ENCODE results near the gene PIGM.

Gene PIGM

DNA sequence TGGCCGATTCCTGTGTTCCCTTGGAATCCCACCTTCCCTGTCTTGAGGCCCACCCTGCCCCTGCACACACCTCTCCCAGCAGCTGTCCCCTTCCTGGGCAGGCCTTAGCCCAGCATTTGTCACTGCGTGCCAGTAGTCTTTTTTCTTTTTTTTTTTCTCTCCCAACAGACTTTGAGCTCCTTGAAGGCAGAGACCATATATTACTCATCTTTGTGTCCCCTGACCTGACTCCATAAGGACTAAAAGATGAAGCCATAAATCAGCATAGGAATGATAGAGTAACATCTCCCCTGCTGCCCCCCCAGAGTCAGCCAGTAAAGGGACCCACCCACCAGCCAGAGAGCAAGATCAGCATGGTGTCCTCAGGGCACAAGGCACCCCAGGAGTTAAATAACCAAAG lies 27.4 kb downstream of the PIGM start:
- no peak for DNase-seq (ENCODE audit: low spot score in 2 of 2)
- no peaks in the 10 kb centered on the region for H3K9me3 ChIP-seq
- in situ Hi-C loops (cut with MboI; ENCODE audit: low sequenced_read_pairs), result loop anchor here (25.0 kb wide), 1 partner anchor 867 kb away; no protein-coding TSS in a partner anchor
- H3K4me1 ChIP-seq, result peaks cover 4% of the 10 kb centered on the region
- H3K27me3 ChIP-seq (ENCODE audit: low read depth), result peaks cover 7% of the 10 kb centered on the region
- H3K36me3 ChIP-seq (replicated peaks), result no peaks in the 10 kb centered on the region
- no peak overlapping the region for H3K4me3 ChIP-seq

DNA sequence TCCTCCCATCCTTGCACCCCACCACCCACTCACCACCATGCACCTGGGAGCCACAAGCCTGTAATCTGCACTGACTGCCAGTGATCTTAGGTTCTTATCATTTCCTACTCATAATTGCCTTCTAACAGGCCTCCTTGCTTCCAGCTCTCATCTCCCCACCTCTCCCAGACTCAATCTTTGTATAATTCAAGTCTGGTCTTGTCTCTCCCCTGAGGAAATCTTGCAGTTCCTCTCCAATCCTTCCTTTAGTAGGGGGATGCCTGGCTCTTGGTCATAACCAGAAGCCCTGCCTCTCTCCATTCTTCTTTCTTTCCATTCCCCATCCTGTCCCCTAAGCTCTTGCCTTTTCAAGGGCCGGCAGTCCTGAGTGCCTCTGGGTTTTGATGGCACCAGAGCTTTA lies 27.8 kb downstream of the PIGM start:
- Histone ChIP-seq H3K27me3 (ENCODE audit: low read depth) (peaks cover 7% of the 10 kb centered on the region), H3K4me1 (no peaks in the 10 kb centered on the region; the same call in 1 of the 2 replicates), H3K9me3 (no peaks in the 10 kb centered on the region), H3K36me3 (replicated peaks) (no peaks in the 10 kb centered on the region), H3K4me3 (no peak overlapping the region)
- no peak for DNase-seq (ENCODE audit: low spot score in 2 of 2)
- in situ Hi-C loops (cut with MboI; ENCODE audit: low sequenced_read_pairs), result loop anchor here (25.0 kb wide), 1 partner anchor 867 kb away; no protein-coding TSS in a partner anchor

DNA sequence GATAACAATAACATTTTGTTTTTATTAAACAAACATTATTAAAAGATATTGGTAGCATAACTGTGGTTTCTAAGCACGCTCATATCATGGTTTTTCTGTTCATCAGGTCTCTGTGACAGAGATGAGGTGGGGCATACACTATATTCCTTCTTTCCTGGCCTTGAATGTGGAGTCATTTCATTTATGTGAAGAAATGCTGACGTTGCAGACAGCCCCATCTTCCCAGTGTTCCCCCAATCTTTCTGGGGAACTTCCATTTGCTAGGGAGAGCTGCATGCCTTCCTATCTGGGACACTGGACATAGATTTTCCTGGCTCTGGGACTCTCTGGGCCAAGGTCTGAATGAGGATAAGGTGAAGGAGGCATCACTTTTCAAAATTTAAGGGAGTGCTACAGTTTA lies 30.4 kb downstream of the PIGM start:
- no peaks in the 10 kb centered on the region for H3K36me3 ChIP-seq (replicated peaks)
- in situ Hi-C loops (cut with MboI; ENCODE audit: low sequenced_read_pairs), result loop anchor here (25.0 kb wide), 1 partner anchor 864 kb away; no protein-coding TSS in a partner anchor
- no peaks in the 10 kb centered on the region for H3K4me1 ChIP-seq
- no peak for DNase-seq (ENCODE audit: low spot score in 2 of 2)
- H3K4me3 ChIP-seq, result no peak overlapping the region
- peaks cover 7% of the 10 kb centered on the region for H3K27me3 ChIP-seq (ENCODE audit: low read depth)
- H3K9me3 ChIP-seq, result no peaks in the 10 kb centered on the region

DNA sequence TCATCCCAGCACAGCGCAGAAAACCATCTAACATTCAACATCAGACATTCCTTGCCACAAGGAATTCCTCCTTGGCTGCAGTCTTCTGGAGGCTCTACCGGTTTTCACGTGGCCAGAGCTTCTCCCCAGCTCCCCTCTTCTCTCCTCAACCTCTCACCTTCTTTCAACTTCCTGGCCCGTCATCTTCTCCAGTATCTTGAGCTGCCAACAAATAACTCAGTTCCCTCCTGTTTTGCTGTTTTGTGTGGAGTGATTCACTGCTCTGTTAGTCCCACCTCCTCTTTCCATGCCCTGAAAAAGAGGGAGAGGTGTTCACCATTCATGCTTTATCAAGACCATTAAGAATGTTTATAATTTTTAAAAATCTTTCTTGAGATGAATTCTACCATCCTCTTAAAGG lies 32.6 kb downstream of the PIGM start:
- Histone ChIP-seq H3K36me3 (replicated peaks) (no peaks in the 10 kb centered on the region), H3K4me3 (no peak overlapping the region), H3K4me1 (no peaks in the 10 kb centered on the region), H3K27me3 (ENCODE audit: low read depth) (peaks cover 10% of the 10 kb centered on the region), H3K9me3 (no peaks in the 10 kb centered on the region)
- in situ Hi-C loops (cut with MboI; ENCODE audit: low sequenced_read_pairs), result no loop called here
- DNase-seq (ENCODE audit: low spot score in 2 of 2), result no peak

DNA sequence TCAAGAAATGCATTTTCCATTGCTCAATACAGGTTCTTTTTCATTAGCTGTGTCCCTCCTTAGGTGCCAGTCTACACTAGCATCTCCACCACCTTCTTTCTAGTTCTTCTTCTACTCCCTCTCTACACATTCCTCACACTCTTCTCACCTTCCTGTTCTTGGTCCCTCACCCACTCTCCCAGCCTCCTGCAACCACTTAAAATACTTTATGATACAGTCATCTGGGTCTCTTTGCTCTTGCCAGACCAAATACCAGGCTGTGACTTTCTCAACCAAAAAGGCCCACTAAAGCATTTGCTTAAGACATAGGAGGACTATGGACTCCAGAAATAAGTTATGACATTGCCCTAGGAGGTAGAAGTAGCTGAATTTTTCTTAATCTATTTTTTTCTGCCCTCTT lies 35.1 kb downstream of the PIGM start:
- in situ Hi-C loops (cut with MboI; ENCODE audit: low sequenced_read_pairs), result no loop called here
- Histone ChIP-seq H3K27me3 (ENCODE audit: low read depth) (peaks cover 10% of the 10 kb centered on the region), H3K4me1 (no peaks in the 10 kb centered on the region), H3K4me3 (no peak overlapping the region), H3K9me3 (no peaks in the 10 kb centered on the region), H3K36me3 (replicated peaks) (no peaks in the 10 kb centered on the region)
- no peak for DNase-seq (ENCODE audit: low spot score in 2 of 2)

DNA sequence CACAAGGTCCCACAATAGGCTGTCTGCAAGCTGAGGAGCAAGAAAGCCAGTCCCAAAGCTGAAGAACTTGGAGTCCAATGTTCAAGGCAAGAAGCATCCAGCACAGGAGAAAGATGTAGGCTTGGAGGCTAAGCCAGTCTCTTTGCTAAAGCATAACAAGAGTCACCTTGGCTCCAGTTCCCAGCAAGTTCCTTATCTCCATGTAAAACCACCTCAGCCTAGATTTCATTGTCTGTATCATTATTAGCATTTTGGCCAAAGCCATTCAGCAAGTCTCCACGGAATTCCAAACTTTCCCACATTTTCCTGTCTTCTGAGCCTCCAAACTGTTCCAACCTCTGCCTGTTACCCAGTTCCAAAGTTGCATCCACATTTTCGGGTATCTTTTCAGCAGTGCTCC lies 36.9 kb downstream of the PIGM start:
- in situ Hi-C loops (cut with MboI; ENCODE audit: low sequenced_read_pairs), result no loop called here
- Histone ChIP-seq H3K9me3 (no peaks in the 10 kb centered on the region), H3K4me3 (no peak overlapping the region), H3K27me3 (ENCODE audit: low read depth) (peaks cover 7% of the 10 kb centered on the region), H3K36me3 (replicated peaks) (no peaks in the 10 kb centered on the region), H3K4me1 (no peaks in the 10 kb centered on the region)
- DNase-seq (ENCODE audit: low spot score in 2 of 2), result no peak

DNA sequence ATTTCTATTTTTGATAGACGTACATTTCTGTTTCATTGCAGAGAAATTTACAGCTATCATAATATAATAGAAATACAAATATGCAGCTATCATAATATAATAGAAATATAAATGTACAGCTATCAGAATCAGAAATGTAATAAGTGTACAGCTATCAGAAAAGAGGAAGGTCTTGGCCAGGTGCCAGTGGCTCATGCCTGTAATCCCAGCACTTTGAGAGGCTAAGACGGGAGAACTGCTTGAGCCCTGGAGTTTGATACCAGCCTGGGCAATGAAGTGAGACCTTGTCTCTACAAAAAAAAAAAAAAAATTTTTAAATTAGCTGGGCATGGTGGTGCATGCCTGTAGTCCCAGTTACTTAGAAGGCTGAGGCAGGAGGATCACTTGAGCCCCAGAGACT lies 37.9 kb downstream of the PIGM start:
- in situ Hi-C loops (cut with MboI; ENCODE audit: low sequenced_read_pairs), result no loop called here
- no peaks in the 10 kb centered on the region for H3K36me3 ChIP-seq (replicated peaks)
- peak in 1 of 2 experiments; percentile 20 for DNase-seq (ENCODE audit: low spot score in 2 of 2)
- no peaks in the 10 kb centered on the region for H3K9me3 ChIP-seq
- no peaks in the 10 kb centered on the region for H3K4me1 ChIP-seq
- no peak overlapping the region for H3K4me3 ChIP-seq
- peaks cover 7% of the 10 kb centered on the region for H3K27me3 ChIP-seq (ENCODE audit: low read depth)

DNA sequence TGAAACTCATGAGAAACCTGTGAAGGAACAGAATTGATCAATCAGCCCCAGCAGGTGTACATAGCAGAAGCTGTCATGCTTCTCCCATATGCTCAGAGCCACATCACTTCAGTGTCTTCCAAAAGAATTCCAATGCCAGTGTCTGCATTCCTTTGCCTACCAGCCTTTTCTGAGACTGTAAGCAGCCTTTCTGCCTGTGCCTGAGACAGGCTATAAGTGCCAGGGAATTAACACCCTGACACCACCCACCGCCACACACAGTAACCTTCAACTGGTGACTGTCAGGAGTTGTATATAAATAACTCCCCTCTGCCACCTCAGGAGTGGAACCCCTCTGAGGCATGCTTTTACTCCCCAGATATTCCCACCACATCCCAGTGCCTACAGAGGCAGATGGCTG lies 39.6 kb downstream of the PIGM start:
- Histone ChIP-seq H3K4me3 (no peak overlapping the region), H3K36me3 (replicated peaks) (no peaks in the 10 kb centered on the region)
- in situ Hi-C loops (cut with MboI; ENCODE audit: low sequenced_read_pairs), result no loop called here

DNA sequence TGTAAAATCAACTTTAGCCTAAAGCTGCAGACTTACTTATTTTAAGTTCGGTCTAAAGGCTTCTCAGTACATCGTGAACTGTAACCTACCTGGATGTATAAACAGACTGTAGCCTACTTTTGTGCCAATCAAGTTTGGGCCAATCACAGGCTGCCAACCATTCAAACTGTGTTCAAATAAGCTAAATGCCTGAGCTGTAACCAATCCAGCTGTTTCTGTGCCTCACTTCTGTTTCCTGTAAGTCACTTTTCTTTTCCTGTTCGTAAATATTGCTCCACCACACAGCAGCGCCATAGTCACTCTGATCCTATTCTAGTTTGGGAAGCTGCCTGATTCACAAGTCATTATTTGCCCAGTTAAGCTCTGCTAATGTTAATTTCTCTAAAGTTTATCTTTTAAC lies 40.3 kb downstream of the PIGM start:
- no peaks in the 10 kb centered on the region for H3K4me1 ChIP-seq
- no peaks in the 10 kb centered on the region for H3K9me3 ChIP-seq
- peaks cover 7% of the 10 kb centered on the region; the same call in 1 of the 2 replicates for H3K27me3 ChIP-seq (ENCODE audit: low read depth)
- no peak for DNase-seq (ENCODE audit: low spot score in 2 of 2)
- in situ Hi-C loops (cut with MboI; ENCODE audit: low sequenced_read_pairs), result no loop called here
- no peak overlapping the region for H3K4me3 ChIP-seq
- H3K36me3 ChIP-seq (replicated peaks), result no peaks in the 10 kb centered on the region

More for the DNA sequence above, 39.6 kb downstream of the PIGM start:
- Histone ChIP-seq H3K9me3 (no peaks in the 10 kb centered on the region), H3K27me3 (ENCODE audit: low read depth) (peaks cover 7% of the 10 kb centered on the region; the same call in 1 of the 2 replicates), H3K4me1 (no peaks in the 10 kb centered on the region)
- no peak for DNase-seq (ENCODE audit: low spot score in 2 of 2)

DNA sequence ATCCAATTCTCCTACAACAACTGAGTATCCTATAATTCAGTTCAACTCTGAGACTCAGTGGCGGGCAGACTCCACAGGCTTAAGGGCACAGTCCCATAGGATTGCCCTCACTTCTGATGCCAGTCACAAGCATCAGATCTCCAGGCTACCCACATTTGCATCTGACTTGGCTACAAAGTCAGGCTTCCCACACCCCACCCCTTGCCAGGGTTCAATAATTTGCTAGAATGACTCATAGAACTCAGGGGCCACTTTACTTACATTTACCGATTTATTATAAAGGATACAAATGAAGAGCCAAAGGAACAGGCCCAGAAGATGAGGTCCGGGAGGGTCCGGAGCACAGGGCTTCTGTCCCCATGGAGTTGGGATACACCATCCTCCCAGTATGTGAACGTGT lies 41.8 kb downstream of the PIGM start:
- Histone ChIP-seq H3K4me3 (no peak overlapping the region), H3K4me1 (no peaks in the 10 kb centered on the region), H3K27me3 (ENCODE audit: low read depth) (peaks cover 4% of the 10 kb centered on the region; the same call in 1 of the 2 replicates), H3K9me3 (no peaks in the 10 kb centered on the region), H3K36me3 (replicated peaks) (no peaks in the 10 kb centered on the region)
- in situ Hi-C loops (cut with MboI; ENCODE audit: low sequenced_read_pairs), result no loop called here
- DNase-seq (ENCODE audit: low spot score in 2 of 2), result no peak

DNA sequence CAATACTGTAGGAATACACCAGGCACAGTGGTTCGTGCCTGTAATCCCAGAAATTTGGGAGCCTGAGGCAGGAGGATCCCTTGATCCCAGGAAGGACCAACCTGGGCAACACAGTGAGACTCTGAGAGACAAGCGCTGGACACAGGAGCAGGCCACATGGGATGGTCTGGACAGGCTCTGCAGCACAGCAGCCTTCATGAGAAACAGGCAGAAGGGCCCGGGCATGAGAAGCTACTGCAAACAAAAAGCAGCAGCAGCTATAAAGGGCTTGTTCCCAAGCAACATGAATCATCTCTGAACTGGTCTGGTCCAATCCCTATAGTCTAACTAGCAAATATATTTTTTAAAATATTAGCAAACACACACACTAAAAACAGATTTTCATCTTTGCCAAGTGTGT lies 42.2 kb downstream of the PIGM start:
- H3K27me3 ChIP-seq (ENCODE audit: low read depth), result peaks cover 4% of the 10 kb centered on the region; the same call in 1 of the 2 replicates
- DNase-seq (ENCODE audit: low spot score in 2 of 2), result no peak
- H3K9me3 ChIP-seq, result no peaks in the 10 kb centered on the region
- no peak overlapping the region for H3K4me3 ChIP-seq
- no peaks in the 10 kb centered on the region for H3K36me3 ChIP-seq (replicated peaks)
- no peaks in the 10 kb centered on the region for H3K4me1 ChIP-seq
- in situ Hi-C loops (cut with MboI; ENCODE audit: low sequenced_read_pairs), result no loop called here

DNA sequence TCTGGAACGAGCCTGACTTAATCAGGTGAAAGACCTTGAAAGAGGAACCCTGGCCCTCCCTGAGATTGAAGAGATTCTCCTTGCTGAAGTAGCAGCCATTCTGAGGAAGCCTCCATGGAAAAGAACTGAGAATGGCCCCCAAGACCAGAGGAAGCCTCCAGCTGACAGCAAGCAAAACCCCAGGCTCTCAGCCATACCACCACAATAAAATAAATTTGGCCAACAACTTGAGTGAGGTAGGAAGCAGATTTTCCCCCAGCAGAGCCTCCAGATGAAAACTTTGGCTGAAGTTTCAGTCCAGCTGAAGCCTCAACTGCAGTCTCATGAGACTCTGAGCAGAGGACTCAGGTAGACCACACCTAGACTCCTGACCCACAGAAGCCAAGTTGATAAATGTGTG lies 43.8 kb downstream of the PIGM start:
- Histone ChIP-seq H3K27me3 (ENCODE audit: low read depth) (peaks cover 10% of the 10 kb centered on the region; the same call in 1 of the 2 replicates), H3K4me3 (no peak overlapping the region), H3K9me3 (no peaks in the 10 kb centered on the region), H3K36me3 (replicated peaks) (no peaks in the 10 kb centered on the region), H3K4me1 (no peaks in the 10 kb centered on the region)
- in situ Hi-C loops (cut with MboI; ENCODE audit: low sequenced_read_pairs), result no loop called here
- DNase-seq (ENCODE audit: low spot score in 2 of 2), result no peak

DNA sequence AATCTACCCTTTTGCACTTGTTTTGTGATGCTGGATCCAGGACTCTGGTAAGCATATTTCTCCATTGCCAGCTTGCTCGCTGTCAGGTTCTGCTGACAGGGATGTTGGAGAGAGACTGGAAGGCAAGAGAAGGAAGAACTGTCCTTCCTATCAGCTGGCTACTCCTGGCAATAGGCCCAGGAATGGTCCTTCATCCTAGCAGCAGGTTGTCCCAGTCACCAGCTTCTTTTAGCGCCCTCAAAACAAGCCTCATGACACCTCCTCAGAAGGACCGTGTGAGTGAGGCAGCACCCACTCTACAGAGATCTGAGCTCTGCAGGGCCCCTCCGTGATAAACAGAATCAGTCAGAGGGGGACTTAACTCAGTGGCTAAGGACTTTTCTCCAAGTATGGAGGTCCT lies 44.6 kb downstream of the PIGM start:
- Histone ChIP-seq H3K4me1 (no peaks in the 10 kb centered on the region), H3K4me3 (no peak overlapping the region), H3K27me3 (ENCODE audit: low read depth) (peaks cover 13% of the 10 kb centered on the region; the same call in 1 of the 2 replicates), H3K9me3 (no peaks in the 10 kb centered on the region), H3K36me3 (replicated peaks) (no peaks in the 10 kb centered on the region)
- DNase-seq (ENCODE audit: low spot score in 2 of 2), result no peak
- in situ Hi-C loops (cut with MboI; ENCODE audit: low sequenced_read_pairs), result no loop called here

DNA sequence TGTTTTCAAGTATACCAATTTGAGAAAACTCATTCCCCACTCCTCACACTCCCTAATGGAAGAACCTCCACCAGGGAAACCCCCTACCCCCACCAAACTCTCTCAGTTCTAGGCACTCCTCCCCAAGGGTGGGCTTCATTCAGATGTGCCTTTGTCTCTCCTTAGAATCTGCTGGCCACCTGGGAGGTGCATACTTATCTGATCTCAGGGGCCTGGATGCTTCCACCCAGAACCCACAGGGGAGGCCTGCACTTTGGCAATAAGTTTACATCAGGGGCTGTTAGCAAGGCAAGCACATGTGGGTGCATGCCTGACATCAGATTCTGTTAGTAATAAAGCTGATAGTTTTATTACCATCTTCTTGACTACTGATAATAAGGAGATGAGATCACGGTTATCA lies 45.3 kb downstream of the PIGM start:
- H3K27me3 ChIP-seq (ENCODE audit: low read depth), result peaks cover 13% of the 10 kb centered on the region; the same call in 1 of the 2 replicates
- no peak for DNase-seq (ENCODE audit: low spot score in 2 of 2)
- no peak overlapping the region for H3K4me3 ChIP-seq
- no peaks in the 10 kb centered on the region for H3K36me3 ChIP-seq (replicated peaks)
- in situ Hi-C loops (cut with MboI; ENCODE audit: low sequenced_read_pairs), result no loop called here
- H3K4me1 ChIP-seq, result no peaks in the 10 kb centered on the region
- H3K9me3 ChIP-seq, result no peaks in the 10 kb centered on the region

DNA sequence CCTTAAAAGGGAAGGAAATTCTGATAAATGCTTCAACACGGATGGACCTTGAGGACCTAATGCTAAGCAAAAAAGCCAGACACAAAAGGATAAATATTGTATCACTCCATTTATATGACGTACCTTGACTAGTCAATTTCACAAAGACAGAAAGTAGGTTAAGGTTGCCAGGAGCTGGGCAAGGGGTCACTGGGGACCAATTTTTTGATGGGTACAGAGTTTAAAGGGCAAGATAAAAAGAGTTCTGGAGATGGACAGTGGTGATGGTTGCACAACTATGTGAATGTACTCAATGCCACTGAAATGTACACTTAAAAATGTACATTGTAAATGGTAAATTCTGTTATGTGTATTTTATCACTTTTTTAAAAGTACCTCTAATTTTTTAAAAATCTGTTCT lies 45.7 kb downstream of the PIGM start:
- Histone ChIP-seq H3K9me3 (no peaks in the 10 kb centered on the region), H3K36me3 (replicated peaks) (no peaks in the 10 kb centered on the region), H3K4me3 (no peak overlapping the region), H3K27me3 (ENCODE audit: low read depth) (peaks cover 8% of the 10 kb centered on the region; the same call in 1 of the 2 replicates), H3K4me1 (no peaks in the 10 kb centered on the region)
- no peak for DNase-seq (ENCODE audit: low spot score in 2 of 2)
- in situ Hi-C loops (cut with MboI; ENCODE audit: low sequenced_read_pairs), result no loop called here

Data from HAP-1 (cell line).